Mesothelial cell of epicardium (in vitro differentiated cells): ENCODE measurements around the gene ACACA. TPM values are rescaled to one million over a fixed set of nuclear protein-coding genes. Genes with fewer than 3 reads are reported as not detected.

ENCODE experiments used
- DNase-seq, 2 experiments: peaks; one replicate each; pipeline ENCODE4 v3.0.0; 2021; ENCODE audit warnings: low spot score in 2 of 2; ENCODE audit not compliant: unreplicated experiment in 2 of 2
- H3K27ac Mint-ChIP-seq: 2 replicates; pipeline ENCODE4 v1.8.0; 2021; ENCODE audit warnings: mixed read lengths
- H3K27me3 Mint-ChIP-seq: 2 replicates; pipeline ENCODE4 v1.8.0; 2021; ENCODE audit warnings: low read depth, mixed read lengths
- H3K36me3 Mint-ChIP-seq: 2 replicates; pipeline ENCODE4 v1.8.0; 2021; ENCODE audit warnings: mixed read lengths
- H3K4me1 Mint-ChIP-seq: 2 replicates; pipeline ENCODE4 v1.8.0; 2021; ENCODE audit warnings: mixed read lengths
- H3K4me3 Mint-ChIP-seq: 2 replicates; pipeline ENCODE4 v1.8.0; 2021; ENCODE audit warnings: mild to moderate bottlenecking, moderate library complexity, mixed read lengths
- H3K9me3 Mint-ChIP-seq: 2 replicates; pipeline ENCODE4 v1.8.0; 2021; ENCODE audit warnings: mixed read lengths
- CTCF ChIP-seq: fragments of 200-600 bp; sonication (generic); IDR thresholded peaks from one replicate; pipeline ENCODE4 v1.5.0; 2021; ENCODE audit warnings: antibody characterized with exemption; ENCODE audit not compliant: unreplicated experiment
- total RNA-seq: library from RNA; stranded (reverse); gene quantifications from 3 replicates; pipeline ENCODE4 v1.2.1, GENCODE V29; 2021

ACACA gene
- total RNA-seq, 1 donor from 2014 or later: 127 TPM

- Mint-ChIP-seq H3K27ac (no peak overlapping the region), H3K36me3 (no peaks in the 10 kb centered on the region), H3K9me3 (no peaks in the 10 kb centered on the region), H3K4me3 (no peak overlapping the region), H3K4me1 (peaks cover 16% of the 10 kb centered on the region), H3K27me3 (no peaks in the 10 kb centered on the region)
- no peak for DNase-seq
- no peak for TF ChIP-seq CTCF
Observed at GRCh38 chr17:37388266-37388665, 18.4 kb downstream of the ACACA start.

- H3K9me3 Mint-ChIP-seq: no peaks in the 10 kb centered on the region
- TF ChIP-seq CTCF: no peak
- H3K36me3 Mint-ChIP-seq: no peaks in the 10 kb centered on the region
- no peaks in the 10 kb centered on the region for H3K27me3 Mint-ChIP-seq
- H3K27ac Mint-ChIP-seq: no peak overlapping the region
- H3K4me3 Mint-ChIP-seq: no peak overlapping the region
- DNase-seq: no peak
- peaks cover 6% of the 10 kb centered on the region for H3K4me1 Mint-ChIP-seq
Observed at GRCh38 chr17:37386462-37386861, 20.2 kb downstream of the ACACA start.

- Mint-ChIP-seq H3K36me3 (no peaks in the 10 kb centered on the region), H3K27ac (no peak overlapping the region)
- no peak for TF ChIP-seq CTCF
Observed at GRCh38 chr17:37385474-37385990, 21.1 kb downstream of the ACACA start.

GRCh38 chr17:37384560-37385149, 22.0 kb downstream of the ACACA start:
- DNase-seq: no peak
- Mint-ChIP-seq H3K27ac (no peak overlapping the region), H3K9me3 (no peaks in the 10 kb centered on the region), H3K4me3 (no peak overlapping the region), H3K27me3 (no peaks in the 10 kb centered on the region), H3K36me3 (no peaks in the 10 kb centered on the region), H3K4me1 (peaks cover 2% of the 10 kb centered on the region)
- no peak for TF ChIP-seq CTCF

More at GRCh38 chr17:37385474-37385990, 21.1 kb downstream of the ACACA start:
- H3K4me3 Mint-ChIP-seq: no peak overlapping the region
- no peak for DNase-seq
- peaks cover 2% of the 10 kb centered on the region for H3K4me1 Mint-ChIP-seq
- H3K9me3 Mint-ChIP-seq: no peaks in the 10 kb centered on the region
- H3K27me3 Mint-ChIP-seq: no peaks in the 10 kb centered on the region

- no peaks in the 10 kb centered on the region for H3K36me3 Mint-ChIP-seq
- H3K27ac Mint-ChIP-seq: no peak overlapping the region
- H3K9me3 Mint-ChIP-seq: no peaks in the 10 kb centered on the region
- peaks cover 2% of the 10 kb centered on the region for H3K4me1 Mint-ChIP-seq
- DNase-seq: no peak
- no peak for TF ChIP-seq CTCF
- H3K27me3 Mint-ChIP-seq: no peaks in the 10 kb centered on the region
- H3K4me3 Mint-ChIP-seq: no peak overlapping the region
Observed at GRCh38 chr17:37382056-37382455, 24.6 kb downstream of the ACACA start.
